HPDE6-E6E7 (cell line): ENCODE measurements around the gene HES4.
"Not testable (repeated sequence)": the region's sequence is repeated elsewhere in the genome, so short reads cannot be mapped to it uniquely, and the experiment has no call there.

Source experiments
- DNase-seq: peaks from one replicate; pipeline ENCODE4 v3.0.0; 2011; ENCODE audit warnings: missing footprints; ENCODE audit errors: extremely low spot score

HES4 gene

DNA sequence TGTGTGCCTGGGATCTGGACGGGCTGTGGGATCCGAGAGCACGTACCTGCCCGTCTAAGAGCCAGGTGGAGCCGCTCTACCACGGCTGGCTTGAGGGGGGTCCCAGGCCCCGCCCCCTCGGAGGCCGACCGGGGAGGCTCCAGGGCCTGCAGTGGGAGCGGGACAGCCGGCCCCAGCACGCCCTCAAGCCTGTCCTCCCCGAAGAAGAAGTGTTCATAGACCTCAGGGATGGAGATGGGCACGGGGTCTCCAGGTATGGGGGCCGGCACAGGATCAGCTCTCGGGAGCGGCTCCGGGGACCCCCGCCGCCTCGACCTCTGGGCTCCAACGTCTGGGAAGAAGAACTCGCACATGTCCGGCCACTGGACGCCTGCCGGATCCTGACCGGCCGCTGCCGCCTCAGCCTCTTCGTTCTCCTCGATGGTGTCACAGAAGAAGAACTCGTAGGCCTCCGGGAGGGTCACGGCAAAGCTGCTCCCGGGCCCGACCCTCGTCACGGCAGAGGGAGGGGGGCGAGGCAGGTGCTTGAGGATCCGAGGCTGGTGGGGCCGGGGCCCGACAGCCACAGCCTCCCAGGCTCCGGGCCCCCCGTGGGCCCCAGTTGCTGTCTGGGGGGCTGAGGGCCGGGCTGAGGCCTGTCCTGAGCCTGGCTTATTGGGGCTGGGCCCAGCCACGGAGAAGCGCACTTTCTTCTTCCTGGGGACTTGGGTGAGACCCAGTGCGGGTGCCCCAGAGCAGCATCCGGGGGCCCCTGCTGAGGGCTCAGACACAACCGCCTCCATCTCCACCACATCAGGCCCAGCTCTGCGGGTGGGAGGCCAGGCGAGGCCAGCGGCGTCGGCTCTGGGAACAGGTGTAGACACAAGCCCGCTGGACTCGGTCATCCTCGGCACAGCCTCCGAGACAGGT, 20.8 kb downstream of the HES4 start:
- no peak for DNase-seq

GRCh38 chr1:978069-978834, 21.6 kb downstream of the HES4 start:
- no peak for DNase-seq

DNA sequence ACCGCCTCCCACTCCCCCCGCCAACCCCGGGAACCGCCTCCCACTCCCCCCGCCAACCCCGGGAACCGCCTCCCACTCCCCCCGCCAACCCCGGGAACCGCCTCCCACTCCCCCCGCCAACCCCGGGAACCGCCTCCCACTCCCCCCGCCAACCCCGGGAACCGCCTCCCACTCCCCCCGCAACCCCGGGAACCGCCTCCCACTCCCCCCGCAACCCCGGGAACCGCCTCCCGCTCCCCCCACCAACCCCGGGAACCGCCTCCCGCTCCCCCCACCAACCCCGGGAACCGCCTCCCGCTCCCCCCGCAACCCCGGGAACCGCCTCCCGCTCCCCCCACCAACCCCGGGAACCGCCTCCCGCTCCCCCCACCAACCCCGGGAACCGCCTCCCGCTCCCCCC, 23.1 kb downstream of the HES4 start:
- DNase-seq: not testable (repeated sequence)

DNA sequence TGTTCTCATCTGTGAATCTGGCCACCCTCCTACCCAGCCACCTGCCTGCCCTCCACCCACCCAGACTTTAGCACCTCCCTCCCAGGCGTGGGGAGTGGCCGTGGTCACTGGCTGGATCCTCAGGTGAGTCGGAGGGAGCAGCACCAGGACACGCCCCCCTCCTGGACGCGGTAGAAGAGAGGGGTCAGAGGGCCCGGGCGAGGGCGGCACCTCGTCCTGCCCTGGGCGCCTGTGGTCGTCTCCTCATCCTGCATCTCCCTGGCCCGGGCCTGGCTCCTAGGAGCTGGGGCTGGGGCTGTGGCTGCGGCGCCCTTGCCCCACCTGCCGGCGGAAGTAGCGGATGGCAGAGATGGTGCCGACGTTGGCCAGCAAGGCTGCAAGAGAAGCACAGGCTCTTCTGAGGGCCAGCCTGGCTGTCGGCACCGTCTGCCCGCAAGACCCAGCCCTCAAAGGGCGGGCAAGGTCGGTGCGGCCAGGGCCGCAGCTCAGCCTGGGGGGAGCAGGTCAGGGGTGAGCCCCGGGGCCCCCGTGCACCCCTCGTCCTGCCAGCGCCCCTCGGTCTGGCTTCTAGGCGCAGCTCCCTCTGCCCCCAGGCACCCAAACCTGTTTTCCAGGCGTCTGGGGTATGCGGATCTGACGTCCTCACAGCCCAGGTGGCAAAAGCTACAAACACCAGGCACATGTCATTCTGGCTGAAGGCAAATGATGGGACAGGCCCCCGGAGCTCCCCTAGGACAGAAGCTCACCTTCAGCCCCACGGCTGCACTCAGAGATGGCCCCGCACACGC, 23.8 kb downstream of the HES4 start:
- peak; percentile 86 for DNase-seq

DNA sequence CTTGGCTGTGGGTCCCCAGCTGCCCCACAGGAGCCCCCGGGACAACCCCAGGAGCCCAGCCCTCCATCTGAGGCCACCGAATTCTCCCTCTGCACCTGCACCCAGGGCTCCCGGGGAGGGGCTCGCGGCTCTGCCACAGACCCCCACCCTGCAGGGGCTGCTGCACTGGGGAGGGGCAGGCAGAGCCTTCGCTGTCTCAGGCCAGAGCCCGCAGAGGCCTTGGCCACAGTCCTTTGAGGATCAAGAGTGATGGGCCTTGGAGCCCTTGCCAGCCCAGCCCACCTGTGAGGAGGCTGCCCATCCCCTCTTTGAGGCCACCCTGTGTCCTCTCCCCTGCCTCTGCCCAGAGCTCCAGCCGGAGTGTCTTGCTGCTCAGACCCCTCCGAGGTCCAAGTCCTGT, 24.5 kb downstream of the HES4 start:
- DNase-seq: no peak

DNA sequence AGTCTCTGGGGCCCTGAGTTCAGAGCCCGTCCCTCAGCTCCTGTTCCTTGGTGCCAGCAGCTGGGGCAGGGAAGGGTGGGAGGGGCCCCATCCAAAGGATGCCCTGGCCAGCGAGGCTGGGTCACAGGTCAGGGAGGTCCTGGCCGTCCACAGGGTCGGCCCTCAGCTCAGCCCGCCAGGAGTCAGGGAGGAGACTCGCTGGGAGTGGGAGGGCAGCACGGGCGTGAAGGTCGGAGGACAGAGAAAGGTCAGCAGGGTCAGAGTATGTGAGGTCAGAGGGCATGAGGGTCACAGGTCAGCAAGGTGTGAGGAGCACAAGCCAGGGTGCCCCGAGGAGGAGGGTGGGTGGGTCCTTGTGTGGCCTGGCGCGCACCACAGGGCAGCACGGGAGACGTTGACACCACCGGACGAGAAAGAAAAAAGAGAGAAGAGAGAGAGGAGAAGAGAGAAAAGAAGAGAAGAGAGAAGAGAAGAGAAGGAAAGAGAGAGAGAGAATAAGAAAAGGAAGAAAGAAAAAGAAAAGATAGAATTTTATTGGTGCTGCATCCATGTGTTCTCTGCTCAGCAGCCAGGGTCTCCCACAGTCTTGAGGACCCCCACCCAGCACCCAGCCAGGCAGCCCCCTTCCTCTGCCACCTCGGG, 25.1 kb downstream of the HES4 start:
- no peak for DNase-seq

DNA sequence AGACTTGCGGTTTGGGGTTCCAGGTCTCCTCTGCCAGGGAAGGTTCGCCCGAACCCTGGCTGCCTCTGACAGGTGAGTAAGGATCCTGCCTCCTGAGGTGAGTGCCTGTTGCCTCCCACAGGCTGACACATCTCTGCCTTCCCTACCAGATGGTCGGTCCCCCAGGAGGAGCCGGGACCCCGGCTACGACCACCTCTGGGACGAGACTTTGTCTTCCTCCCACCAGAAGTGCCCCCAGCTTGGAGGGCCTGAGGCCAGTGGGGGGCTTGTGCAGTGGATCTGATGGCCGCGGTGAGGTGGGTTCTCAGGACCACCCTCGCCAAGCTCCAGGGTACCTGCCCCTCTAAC, 25.6 kb downstream of the HES4 start:
- no peak for DNase-seq

GRCh38 chr1:973459-974292, 26.2 kb downstream of the HES4 start:
- no peak for DNase-seq

- no peak for DNase-seq
These were observed 27.0 kb downstream of the HES4 start for GRCh38 chr1:972726-973458.

DNA sequence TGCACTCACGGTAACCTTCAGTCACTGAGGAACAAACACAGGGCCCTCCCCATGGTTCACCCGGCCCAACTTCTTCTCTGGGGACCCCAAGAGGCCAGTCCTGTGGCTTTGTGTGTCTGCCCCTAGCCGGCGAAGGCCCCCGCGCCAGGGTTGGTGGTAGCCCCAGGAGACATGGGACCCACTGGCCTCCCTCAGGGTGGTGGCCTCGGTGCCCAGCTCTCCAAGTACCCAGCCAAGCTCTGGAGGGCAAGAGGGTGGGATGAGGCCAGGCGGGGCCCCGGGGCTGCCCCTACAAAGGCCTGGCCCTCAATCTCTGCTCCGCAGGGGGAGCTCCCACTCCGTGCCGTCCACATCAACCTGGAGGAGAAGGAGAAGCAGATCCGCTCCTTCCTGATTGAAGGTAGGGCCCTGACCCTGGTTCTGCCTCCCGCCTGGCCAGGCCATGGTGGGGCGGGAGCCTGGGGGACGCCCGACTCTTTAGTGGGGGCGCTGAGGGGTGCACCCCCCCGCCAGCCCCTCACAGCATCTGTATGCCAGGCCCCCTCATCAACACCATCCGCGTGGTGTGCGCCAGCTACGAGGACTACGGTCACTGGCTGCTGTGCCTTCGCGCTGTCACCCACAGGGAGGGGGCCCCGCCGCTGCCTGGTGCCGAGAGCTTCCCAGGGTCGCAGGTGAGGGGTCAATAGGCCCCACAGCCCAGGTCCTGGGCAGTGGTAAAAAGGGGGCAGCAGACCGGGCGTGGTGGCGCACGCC, 28.0 kb downstream of the HES4 start:
- no peak for DNase-seq

DNA sequence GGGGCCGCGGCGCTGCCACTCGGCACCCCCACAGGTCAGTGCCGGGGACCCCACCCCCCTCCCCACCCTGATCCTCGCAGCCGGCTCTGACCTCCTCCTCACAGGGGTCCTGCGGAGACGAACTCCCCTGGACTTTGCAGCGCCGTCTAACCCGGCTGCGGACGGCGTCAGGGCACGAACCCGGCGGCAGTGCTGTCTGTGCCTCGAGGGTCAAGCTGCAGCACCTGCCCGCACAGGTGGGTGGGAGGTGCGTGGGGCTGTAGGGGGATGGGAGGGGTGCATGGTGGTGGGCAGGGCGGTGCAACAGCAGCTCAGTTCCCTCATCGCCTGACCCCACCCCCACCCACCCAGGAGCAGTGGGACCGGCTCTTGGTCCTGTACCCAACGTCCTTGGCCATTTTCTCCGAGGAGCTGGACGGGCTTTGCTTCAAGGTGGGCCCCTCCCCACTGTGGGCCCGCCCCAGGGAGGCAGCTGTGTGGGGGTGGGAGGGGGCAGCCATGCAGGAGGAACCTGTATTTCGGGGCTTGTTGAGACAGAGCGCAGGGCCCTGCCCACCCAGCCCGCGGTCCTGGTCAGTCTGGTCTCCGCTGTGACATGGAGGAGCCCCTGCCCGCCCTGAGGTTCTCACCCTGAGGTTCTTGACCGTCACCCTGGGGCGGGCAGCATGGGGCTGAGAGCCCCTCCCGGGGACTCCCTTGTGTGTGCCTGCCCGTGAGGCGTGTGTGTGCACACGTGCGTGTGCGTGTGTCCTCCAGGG, 28.7 kb downstream of the HES4 start:
- no peak for DNase-seq

DNA sequence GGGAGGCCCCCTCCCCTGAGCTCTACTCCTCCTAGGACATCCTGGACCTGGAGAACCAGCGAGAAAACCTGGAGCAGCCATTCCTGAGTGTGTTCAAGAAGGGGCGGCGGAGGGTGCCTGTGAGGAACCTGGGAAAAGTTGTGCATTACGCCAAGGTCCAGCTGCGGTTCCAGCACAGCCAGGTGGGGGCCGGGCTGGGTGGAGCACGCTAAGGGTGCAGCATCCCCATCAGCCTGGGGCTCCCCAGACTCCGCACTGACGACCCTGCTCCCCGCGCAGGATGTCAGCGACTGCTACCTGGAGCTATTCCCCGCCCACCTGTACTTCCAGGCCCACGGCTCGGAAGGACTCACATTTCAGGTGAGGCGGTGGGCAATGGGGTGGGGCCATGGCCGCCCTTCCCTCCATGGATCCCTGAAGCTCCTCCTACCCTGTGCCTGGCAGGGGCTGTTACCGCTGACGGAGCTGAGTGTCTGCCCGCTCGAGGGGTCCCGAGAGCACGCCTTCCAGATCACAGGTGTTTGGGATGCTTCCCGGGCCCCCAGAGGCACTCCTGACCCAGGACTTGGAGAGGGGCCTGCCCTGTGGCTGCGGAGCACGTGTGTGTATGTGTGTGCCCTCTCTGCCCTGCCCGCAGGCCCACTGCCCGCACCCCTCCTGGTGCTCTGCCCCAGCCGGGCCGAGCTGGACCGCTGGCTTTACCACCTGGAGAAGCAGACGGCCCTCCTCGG, 29.5 kb downstream of the HES4 start:
- DNase-seq: no peak

DNA sequence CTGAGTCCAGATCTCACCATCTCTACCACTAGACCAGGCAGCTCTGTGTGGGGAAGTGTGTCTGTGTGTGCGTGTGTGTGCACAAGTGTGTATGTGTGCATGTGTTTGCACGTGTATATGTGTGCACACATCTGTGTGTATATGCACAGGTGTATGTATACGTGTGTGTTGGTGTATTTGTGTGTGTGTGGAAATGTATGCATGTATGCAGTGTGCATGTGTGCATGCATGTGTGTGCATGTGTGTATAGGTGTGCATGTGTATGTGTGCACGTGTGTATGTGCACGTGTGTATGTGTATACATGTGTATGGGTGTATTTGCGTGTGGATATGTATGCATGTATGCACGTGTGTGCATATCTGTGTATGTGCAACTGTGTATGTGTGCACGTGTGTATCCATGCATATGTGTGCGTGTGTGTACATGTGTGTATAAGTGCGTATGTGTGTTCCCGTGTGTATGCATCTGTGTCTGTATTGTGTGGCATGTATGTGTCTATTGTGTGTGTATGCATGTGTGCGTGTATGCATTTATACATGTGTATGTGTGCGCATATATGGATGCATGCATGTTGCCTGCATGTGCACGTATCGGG, 30.5 kb downstream of the HES4 start:
- DNase-seq: no peak

- DNase-seq: no peak
These were observed 32.2 kb downstream of the HES4 start for GRCh38 chr1:967466-968343.

GRCh38 chr1:966704-967300, 33.1 kb downstream of the HES4 start:
- peak; percentile 88 for DNase-seq

- peak; percentile 81 for DNase-seq
These were observed 33.7 kb downstream of the HES4 start, which contains the start of gene PLEKHN1 for GRCh38 chr1:966135-966703. TSS of gene PLEKHN1 (plus strand) at chr1:966482. CDS start at chr1:966532, 50 bp downstream.
